Activated CD8-positive, alpha-beta memory T cell treated with anti-CD3 and anti-CD28 coated beads, Interleukin-2, amount 50 U/mL, for 4 hours (primary cell): Measurements from ENCODE around the gene RAB11FIP5.

Experiments
- DNase-seq: peaks from one replicate; pipeline ENCODE4 v3.0.0-alpha.2; 2020

RAB11FIP5 gene

GRCh38 chr2:73085691-73086090 is 27.1 kb downstream of the RAB11FIP5 start:
- peak; percentile 86 for DNase-seq

GRCh38 chr2:73084971-73085370 is 27.8 kb downstream of the RAB11FIP5 start:
- DNase-seq = no peak

GRCh38 chr2:73083886-73084800 is 28.6 kb downstream of the RAB11FIP5 start:
- no peak for DNase-seq

GRCh38 chr2:73082523-73083410 is 30.0 kb downstream of the RAB11FIP5 start:
- no peak for DNase-seq

GRCh38 chr2:73081181-73081671 is 31.5 kb downstream of the RAB11FIP5 start:
- no peak for DNase-seq

GRCh38 chr2:73080321-73081131 is 32.2 kb downstream of the RAB11FIP5 start:
- no peak for DNase-seq

GRCh38 chr2:73079636-73080035 is 33.1 kb downstream of the RAB11FIP5 start:
- DNase-seq = no peak

- no peak for DNase-seq
These were observed 34.0 kb downstream of the RAB11FIP5 start for GRCh38 chr2:73078457-73079411.

- no peak for DNase-seq
These were observed 35.3 kb downstream of the RAB11FIP5 start for GRCh38 chr2:73077424-73077795.

GRCh38 chr2:73076701-73077423 is 35.9 kb downstream of the RAB11FIP5 start:
- DNase-seq = no peak

GRCh38 chr2:73075477-73076373 is 37.0 kb downstream of the RAB11FIP5 start:
- DNase-seq = no peak

- DNase-seq = no peak
These were observed 38.4 kb downstream of the RAB11FIP5 start for GRCh38 chr2:73074110-73075069.

- DNase-seq = no peak
These were observed 40.3 kb downstream of the RAB11FIP5 start for GRCh38 chr2:73072416-73072815.

- DNase-seq = no peak
These were observed 40.7 kb downstream of the RAB11FIP5 start for GRCh38 chr2:73072129-73072395.

GRCh38 chr2:73071360-73072128 is 41.2 kb downstream of the RAB11FIP5 start, which contains the start of gene SFXN5:
Gene SFXN5 (minus strand): TSS chr2:73071712. CDS start chr2:73071705, 7 bp downstream.
- DNase-seq = peak; percentile 95

- DNase-seq = peak; percentile 54
These were observed 41.9 kb downstream of the RAB11FIP5 start for GRCh38 chr2:73070643-73071359.
